PC-3 (cell line): ENCODE measurements around the gene ZFPM1.

ENCODE experiments used
- EZH2phosphoT487 ChIP-seq: fragments of 300-600 bp; sonication (generic); IDR thresholded peaks from 2 replicates; pipeline ENCODE4 v1.6.1; 2018; ENCODE audit warnings: mild to moderate bottlenecking, antibody characterized with exemption, low read length, borderline replicate concordance
- TF ChIP-seq, protein P1 (sequence below): fragments of 300-600 bp; sonication (generic); conservative IDR thresholded peaks from 2 replicates; pipeline ENCODE4 v1.5.1; 2017; ENCODE audit warnings: antibody characterized with exemption, low read depth, mild to moderate bottlenecking, low read length

DNA sequence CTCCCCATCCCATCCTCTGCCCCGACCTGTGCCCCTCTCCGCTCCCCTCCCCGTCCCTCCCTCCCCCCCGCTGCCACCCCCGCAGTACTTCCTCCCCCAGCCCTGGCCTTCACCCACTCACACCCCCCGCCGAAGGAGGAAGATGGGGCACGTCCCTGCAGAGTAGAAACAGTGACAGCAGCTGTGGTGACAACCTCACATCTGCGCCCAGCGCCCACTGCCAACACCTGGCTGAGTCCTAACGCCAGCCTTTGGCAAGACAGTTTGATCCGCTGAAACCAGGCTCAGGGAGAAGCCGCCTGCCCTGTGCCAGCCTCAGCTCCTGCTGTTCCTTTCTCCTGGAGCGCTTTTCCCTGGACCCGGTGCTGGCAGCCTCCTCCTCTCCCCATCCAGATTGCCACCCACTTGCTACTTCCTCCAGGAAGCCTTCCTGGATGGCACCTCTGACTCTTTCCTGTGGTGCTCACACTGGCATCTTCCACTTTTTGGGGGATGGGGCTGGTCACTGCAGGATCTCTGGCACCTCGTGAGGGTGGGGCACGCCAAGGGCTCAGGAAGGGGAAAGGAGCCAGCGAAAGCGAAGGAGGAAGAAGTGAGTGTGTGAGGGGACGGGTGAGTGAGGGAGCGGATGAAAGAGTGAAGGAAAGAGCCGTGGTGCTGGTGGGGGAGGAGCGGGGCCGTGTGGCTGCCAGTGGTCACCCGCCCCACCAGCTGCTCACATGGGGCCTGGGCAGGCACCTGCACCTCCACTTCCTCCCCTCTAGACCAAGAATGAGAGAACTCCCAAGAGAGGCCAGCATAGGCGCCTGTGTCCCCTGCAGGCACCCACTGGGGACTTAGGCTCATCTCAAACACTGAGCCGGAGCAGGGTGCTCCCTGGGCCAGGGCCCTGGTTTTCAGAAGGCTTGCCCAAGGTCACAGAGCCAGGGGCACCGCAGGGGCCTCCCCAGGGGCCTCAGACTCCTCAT is 27.0 kb downstream of the ZFPM1 start:
- TF ChIP-seq, protein P1, sequence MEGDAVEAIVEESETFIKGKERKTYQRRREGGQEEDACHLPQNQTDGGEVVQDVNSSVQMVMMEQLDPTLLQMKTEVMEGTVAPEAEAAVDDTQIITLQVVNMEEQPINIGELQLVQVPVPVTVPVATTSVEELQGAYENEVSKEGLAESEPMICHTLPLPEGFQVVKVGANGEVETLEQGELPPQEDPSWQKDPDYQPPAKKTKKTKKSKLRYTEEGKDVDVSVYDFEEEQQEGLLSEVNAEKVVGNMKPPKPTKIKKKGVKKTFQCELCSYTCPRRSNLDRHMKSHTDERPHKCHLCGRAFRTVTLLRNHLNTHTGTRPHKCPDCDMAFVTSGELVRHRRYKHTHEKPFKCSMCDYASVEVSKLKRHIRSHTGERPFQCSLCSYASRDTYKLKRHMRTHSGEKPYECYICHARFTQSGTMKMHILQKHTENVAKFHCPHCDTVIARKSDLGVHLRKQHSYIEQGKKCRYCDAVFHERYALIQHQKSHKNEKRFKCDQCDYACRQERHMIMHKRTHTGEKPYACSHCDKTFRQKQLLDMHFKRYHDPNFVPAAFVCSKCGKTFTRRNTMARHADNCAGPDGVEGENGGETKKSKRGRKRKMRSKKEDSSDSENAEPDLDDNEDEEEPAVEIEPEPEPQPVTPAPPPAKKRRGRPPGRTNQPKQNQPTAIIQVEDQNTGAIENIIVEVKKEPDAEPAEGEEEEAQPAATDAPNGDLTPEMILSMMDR: no peak
- TF ChIP-seq EZH2phosphoT487: no peak
